Amygdala (tissue), 56 donors: ENCODE results near the gene ILRUN.
"Not testable (repeated sequence)": the region's sequence is repeated elsewhere in the genome, so short reads cannot be mapped to it uniquely, and the experiment has no call there.

Source experiments
- DNase-seq, 56 donors: peaks; one replicate each; lab custom pipeline; 2025; lab: John Stamatoyannopoulos, UW

ILRUN gene

DNA sequence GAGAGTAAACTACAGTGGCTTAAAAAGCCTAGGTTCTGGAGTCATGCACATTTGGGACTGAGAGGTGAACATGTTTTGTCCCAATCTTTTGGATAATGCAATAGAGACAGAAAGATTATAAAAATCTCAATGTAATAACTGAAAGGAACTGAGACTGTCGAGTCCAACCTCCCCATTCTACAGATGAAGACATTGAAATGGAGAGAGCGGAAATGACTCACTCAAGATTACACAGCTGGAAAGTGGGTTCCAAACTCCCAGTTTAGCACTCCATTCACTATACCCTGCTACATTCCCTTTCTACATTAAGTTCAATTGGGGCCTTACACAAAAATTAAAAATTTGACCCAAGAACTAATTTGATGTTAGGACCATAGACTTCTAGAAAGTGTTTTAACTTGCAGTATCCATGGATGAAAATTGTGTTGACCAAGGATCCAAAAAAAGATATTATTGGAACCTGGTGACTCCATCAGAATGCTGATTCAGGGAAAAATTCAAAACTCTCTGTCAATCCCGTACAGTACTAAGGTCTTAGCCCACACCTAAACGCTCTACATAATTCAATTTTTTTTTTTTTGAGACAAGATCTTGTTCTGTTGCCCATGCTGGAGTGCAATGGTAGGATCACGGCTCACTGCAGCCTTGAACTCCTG, 1.5 kb upstream of the ILRUN start:
- no peak for DNase-seq

DNA sequence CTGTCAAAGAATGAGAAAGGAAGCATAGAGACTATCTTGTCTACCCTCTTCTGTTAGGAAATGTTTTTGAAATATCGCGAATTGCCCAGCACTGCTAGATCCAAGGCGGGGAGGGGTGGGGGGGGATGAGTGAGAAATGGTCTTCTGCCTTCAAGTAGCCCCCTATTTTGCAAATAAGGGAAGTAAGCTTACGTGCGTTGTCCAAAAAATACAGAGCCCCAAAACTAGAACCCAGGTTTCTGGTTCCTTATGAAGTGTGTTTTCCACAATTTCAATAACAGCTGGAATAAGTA, 923 bp upstream of the ILRUN start:
- no peak for DNase-seq

DNA sequence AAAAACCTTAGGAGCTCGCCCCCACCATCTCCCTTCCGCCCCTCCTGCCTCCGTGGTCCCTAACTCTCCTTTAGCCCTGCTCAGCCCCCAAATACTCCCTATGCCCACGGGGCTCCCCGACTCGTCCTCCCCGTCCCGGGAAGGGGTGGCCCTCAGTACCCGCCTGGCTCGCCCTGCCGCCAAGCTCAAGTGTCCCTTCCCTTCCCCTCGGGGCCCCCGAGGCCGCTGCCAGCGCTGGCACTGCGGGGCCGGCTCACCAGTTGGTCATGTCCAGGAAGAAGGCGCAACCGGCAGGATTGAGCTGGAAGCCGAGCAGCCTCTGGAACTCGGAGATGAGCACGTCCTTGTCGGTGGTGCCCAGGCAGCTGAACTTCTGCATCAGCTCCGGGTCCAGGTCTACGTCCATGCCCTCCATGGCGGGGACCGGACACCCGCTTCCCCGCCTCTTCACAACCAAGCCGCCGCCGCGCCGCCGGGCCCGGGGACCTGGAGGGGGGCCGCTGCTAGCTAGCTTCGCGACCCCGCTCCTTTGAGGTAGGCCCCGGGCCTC, 303 bp downstream of the ILRUN start:
- DNase-seq, result peak in 17 of 56 donors; percentile 20 to 85 (median 59)

DNA sequence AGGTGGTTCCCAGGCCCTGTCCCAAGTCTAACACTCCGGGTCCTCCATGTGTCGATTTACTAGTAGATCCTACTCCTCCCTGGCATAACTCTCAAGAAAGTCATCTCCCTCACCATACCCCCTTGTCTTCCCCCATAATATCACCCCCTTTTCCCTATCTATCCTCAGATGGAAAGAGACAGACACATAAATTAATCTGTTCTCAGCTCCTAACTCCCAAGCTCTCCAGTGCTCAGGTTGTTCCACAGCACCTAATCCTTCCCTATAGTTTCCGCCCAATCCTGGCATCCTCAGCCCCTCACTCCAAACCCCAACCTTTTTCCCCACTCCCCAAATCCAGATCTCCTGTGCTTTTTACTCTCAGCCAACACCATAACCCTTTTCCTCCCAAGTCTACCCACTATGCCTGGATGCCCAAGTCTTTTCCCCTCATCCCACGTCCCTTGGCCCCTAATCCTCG, 808 bp downstream of the ILRUN start:
- DNase-seq, result peak in 2 of 56 donors; percentile 10 to 20

DNA sequence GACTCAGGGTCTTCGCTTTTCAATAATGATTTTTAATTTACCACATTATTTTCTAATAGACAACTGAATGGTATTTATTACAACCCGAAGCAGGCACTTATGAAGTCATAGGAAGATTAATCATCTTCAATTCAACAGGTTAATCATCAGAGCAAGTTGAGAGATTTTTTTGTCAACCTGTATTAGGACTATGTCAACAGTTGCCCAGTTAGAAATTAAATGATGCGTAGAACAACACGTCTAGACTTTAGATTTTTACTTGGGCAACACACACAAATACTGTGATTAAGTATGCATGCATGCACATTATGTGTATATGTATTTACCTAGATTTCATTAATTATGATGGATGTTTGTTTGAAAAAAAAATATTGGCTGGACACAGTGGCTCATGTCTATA, 4.3 kb downstream of the ILRUN start:
- DNase-seq, result no peak

DNA sequence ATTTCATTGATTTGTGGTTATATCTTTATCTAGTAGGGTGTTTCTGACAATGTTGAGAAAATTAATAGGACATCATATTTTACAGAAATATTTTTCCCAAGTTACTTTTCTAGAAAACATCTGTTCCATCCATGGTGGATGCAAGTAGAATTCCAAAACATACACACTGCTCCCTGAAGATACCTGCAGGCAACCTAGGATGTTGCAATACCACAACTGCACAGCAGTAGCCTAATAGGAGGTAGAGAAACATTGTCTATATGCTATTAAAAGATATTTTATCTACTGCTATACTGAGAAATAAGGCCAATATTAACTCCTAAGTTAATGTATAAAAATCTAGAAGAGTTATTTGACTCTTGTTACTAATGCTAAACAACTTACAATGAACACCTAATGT, 6.8 kb downstream of the ILRUN start:
- no peak for DNase-seq

DNA sequence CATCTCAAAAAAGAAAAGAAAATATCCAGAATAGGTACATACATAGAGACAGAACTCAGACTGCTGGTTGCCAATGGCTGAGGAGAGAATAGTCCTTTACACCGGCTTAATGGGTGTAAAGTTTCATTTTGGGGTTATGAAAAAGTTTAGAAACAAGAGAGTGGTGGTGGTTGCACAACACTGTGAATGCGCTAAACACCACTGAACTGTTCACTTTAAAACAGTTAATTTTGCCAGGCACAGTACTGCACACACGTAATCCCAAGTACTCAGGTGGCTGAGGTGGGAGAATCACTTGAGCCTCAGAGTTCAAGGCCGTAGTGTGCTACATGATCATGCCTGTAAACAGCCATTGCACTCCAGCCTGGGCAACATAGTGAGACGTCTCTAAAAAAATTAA, 7.6 kb downstream of the ILRUN start:
- no peak for DNase-seq

DNA sequence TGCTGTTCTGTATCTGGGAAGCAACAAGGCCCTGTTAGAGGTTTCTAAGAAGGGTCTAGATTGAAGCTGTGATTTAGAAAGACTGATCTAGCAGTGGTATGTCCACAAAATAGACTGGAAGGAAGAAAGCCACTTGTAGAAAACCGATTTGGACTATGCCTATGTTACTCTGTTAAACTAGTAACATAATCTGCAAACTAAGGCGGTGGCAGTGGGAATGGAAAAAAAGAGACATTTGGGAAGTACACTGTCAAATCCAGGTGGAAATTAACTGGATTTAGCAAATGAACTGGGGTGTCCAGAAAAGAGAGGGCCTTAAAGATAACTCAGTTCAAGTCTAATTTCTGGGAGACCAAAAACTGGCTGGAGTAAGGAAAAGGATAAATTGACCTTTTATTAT, 11.6 kb downstream of the ILRUN start:
- DNase-seq, result no peak

DNA sequence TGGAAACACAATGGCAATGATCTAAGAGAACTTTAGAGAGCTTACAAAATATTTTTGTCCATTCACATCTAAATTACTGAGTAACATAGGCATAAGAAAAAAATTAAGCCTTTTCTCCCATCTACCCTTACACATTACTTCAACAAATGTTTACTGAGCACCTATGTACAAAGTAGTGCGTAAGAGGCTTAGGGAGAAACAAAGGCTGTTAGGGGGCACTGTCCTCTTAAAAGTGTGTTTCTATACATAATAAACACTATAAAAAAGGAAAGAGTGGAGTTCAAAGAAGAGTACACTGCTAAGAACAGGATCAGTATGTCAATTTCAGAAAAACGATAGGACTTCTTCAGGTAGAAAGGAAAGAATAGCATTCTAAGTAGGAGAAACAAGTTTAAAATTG, 12.2 kb downstream of the ILRUN start:
- no peak for DNase-seq

DNA sequence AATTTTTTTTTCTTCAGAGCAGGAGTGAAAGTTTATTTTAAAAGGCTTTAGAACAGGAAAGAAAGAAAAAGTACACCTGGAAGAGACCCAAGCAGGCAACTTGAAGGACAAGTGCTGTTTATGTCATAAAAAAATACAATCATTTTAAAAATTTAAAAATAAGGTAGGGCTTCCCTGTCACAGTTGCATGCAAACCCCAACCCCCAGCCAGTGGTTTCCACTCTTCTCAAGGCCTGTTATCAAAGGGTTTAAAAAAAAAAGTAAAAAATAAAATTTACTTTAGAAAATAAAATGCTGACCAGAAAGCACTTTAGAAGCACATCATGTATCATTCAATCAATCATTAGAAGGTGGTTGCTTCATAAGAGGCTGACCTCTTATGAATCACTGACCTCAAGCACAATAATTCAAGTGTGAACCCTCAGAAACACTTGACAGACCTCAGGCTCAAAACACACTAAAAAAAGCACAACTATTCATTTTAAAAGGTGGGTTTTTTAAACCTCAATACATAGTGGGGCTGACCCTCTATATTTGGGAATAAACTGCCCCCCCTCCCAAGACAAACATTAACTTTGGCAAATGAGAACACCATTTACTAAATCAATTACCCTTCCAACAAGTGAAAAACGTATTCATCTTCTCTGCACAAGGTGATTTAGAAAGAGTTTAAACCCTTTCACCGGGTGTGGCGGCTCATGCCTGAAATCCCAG, 15.6 kb downstream of the ILRUN start:
- DNase-seq, result no peak

DNA sequence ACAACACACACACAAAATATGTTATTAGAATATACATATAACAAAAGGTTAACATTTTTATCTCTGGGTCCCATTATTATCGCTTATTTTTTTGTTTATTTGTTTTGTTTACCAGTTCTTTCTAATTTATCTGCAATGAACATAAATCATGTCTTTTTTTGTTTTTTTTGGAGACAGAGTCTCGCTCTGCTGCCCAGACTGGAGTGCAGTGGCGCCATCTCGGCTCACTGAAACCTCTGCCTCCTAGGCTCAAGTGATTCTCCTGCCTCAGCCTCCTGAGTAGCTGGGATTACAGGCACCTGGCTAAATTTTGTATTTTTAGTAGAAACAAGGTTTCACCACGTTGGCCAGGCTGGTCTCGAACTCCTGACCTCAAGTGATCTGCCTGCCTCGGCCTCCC, 16.3 kb downstream of the ILRUN start:
- not testable (repeated sequence) for DNase-seq

DNA sequence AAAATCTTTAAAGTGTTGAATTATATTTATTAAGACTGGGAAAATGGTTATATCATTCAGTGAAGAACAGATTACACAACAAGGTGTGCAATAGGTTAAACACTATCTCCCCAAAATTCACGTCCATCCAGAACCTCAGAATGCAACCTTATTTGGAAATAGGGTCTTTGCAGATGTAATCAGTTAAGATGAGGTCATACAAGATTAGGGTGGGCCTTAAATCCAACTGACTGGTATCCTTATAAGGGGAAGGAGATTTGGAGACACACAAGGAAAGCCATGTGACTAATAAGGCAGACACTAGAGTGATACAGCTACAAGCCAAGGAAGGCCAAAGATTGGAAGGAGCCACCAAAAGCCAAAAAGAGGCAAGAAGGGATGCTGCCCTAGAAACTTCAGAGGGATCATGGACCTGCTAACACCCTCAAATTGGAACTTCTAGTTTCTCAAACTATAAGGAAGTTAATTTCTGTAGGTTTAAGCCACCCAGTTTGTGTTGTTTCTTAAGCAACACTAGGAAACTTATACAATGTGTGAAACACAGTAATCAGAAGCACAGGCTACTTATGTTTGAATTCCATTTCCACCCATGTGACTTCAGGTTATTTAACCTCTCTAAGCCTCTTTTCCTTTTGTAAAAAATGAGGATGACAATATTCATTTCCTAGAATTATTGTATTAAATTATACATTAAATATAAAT, 16.9 kb downstream of the ILRUN start:
- DNase-seq, result no peak

DNA sequence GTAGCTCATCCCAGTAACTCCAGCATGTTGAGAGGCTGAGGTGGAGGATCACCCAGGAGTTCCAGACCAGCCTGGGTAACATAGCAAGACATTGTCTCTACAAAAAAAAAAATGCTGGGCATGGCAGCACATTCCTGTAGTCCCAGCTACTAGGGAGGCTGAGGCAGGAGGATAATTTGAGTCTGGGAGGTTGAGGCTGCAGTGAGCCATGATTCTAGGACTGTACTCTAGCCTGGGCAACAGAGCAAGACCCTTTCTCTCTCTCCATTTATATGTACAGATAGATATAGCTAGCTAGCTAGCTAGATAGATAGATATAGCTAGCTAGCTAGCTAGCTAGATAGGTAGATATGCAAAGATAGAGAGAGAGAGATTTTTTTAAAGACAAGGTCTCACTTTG, 20.4 kb downstream of the ILRUN start:
- no peak for DNase-seq

DNA sequence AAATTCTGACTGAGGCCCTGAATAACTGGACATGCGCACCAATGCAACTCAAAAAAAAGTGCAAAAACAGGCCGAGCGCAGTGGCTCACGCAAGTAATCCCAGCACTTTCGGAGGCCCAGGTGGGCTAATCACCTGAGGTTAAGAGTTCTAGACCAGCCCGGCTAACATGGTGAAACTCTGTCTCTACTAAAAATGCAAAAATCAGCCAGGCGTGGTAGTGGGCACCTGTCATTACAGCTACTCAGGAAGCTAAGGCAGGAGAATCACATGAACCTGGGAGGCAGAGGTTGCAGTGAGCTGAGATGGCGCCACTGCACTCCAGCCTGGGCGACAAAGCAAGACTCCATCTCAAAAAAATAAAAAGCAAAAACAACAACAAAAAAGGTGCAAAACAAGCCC, 21.6 kb downstream of the ILRUN start:
- not testable (repeated sequence) for DNase-seq

DNA sequence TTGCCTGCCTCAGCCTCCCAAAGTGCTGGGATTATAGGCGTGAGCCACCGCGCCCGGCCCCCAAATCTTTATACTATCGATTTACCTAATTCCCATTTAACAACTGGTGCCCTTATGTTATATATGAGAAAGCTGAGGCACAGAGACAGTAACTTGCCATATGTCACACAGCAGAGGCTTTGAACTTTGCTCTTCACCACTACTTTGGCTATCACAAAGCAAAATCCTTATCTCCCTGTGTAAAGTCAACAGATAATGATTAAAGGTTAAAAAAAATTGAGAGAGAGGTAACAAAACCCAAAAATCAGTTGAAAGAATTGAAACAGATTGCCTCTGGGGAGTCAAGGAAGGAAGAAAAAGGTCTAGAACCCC, 22.3 kb downstream of the ILRUN start:
- DNase-seq, result no peak

DNA sequence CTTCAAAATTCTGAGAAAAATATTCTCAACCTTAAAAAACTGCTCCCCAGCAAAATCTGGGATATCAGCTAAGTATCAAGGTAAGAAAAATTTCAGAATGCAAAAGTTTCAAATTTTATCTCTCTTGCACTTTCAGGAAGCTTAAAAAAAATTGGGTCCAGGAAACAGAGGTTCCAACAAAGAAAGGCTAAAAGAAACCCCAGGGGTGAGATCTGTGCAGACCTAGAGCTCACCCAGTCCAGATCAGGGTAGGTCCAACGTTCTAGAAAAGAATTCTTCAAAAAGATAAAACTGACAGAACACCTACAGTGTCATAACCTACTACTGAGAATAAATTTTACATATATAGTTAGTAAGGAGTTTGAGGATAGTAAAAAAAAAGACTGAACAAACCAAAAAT, 23.5 kb downstream of the ILRUN start:
- no peak for DNase-seq

DNA sequence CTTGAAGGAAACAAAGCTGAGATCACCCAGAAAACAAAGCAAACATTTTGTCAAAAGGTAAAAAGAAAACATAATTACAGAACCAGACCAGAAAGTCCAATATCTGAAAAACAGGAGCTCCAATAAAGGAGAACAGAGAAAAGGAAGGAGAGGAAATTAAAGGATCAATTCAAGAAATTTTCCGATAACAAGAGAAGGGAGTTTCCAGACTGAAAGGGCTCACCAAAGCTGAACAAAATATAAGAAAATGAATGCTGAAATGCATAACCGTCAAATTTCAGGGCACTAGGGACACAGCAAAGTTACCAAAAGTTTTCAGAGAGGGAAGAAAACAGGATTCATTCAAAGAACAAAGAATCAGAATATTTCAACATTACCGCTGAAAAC, 23.9 kb downstream of the ILRUN start:
- DNase-seq, result no peak

DNA sequence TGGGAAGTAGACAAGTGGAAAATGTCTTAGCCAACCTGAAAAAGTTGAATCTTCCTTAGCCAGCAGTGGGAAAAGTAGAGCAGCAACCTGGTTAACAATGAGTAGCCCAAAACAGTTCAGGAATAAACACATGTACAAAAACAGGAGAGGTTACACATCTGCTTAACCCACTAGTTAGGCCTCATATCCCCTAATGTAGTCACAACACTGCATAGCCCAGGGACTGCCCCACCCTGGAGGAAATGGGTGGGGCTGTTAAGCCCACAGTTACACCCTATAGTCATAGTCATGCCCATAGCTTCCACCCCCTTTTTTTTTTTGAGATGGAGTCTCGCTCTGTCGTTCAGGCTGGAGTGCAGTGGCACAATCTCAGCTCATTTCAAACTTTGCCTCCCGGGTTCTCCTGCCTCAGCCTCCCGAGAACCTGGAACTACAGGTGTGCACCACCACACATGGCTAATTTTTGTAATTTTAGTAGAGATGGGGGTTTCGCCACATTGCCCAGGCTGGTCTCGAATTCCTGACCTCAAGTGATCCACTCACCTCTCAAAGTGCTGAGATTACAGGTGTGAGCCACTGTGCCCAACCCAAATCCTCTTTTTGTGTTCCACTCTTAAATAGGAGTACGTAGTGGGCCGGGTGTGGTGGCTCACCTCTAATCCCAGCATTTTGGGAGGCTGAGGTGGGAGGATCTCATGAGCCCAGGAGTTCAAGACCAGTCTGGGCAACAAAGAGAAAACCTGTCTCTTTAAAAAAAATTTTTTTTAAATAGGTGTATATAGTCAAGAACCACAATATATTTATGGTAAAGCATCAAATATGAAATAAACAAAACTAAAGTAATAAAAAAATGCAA, 24.5 kb downstream of the ILRUN start:
- DNase-seq, result no peak

DNA sequence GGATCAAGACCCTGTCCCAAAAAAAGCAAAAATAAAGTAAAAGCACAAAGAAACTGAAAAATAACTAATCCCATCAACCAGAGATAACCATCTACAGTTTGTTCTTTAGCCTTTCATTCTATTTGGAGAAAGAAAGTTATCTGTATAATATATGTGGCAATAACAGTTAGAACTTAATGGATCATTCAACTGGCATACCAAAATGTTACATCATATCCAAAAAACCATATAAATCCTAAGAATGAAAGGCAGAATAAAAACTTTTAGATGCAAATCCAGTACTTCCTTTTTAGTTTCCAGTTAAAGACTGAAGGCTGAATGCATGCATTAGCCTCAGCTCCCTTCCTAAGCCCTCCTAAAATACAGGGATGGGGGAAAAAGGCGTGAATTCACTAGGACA, 25.2 kb downstream of the ILRUN start:
- DNase-seq, result no peak

DNA sequence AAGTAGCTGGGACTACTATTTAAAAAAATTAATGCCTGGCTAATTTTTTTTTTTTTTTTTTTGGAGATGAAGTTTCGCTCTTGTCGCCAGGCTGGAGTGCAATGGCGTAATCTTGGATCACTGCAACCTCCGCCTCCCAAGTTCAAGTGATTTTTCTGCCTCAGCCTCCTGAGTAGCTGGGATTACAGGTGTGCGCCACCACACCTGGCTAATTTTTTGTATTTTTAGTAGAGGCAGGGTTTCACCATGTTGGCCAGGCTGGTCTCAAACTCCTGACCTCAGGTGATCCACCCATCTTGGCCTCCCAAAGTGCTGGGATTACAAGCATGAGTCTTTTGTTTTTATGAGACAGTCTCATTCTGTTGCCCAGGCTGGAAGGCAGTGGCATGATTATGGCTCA, 27.8 kb downstream of the ILRUN start:
- not testable (repeated sequence) for DNase-seq
